C4-2B (cell line): Measurements from ENCODE around the gene WSB1.
"Not testable (repeated sequence)": the region's sequence is repeated elsewhere in the genome, so short reads cannot be mapped to it uniquely, and the experiment has no call there.

Experiments used
- H3K27ac ChIP-seq: fragments of 450-650 bp; 2 replicates; pipeline ENCODE4 v1.5.1; 2017
- ZFX ChIP-seq: fragments of 450-650 bp; IDR thresholded peaks from 2 replicates; pipeline ENCODE4 v1.6.1; 2017
- TF ChIP-seq, protein P1 (sequence below): fragments of 450-650 bp; conservative IDR thresholded peaks from 2 replicates; pipeline ENCODE4 v1.5.1; 2017; ENCODE audit warnings: mild to moderate bottlenecking

Gene WSB1

DNA sequence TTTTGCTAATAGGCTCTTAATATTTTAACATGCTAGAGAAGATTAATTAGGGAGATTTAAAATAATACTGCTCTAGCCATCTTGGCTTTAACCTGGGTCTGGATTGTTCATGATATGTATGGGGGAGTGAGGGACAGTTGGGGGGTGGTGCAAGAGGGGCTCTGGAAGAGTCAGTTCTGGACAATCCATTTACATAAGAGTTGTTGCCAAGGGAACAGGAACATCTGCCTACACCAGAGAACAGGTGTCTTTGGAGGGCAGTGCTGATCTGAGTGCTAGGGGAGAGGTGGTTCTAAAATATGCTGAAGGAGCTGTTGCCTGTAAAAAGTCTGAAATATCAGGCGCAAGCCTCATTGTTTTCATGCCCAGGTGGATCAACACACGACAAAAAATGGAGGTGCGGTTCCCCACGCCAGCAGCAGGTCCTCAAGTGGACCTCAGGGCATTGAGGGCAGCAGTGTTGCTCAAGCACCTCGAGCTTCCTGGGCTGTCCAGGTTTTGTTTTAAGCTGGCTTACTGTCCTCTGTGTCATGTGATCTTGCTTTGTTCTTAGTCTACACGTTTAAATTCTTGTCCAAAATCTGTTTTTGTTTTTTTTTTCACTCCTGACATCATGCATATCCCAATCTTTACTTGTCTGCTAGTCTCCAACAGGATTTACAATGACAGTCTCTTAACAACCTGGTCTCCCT lies 25.4 kb upstream of the WSB1 start:
- no peak overlapping the region for H3K27ac ChIP-seq
- TF ChIP-seq, protein P1, sequence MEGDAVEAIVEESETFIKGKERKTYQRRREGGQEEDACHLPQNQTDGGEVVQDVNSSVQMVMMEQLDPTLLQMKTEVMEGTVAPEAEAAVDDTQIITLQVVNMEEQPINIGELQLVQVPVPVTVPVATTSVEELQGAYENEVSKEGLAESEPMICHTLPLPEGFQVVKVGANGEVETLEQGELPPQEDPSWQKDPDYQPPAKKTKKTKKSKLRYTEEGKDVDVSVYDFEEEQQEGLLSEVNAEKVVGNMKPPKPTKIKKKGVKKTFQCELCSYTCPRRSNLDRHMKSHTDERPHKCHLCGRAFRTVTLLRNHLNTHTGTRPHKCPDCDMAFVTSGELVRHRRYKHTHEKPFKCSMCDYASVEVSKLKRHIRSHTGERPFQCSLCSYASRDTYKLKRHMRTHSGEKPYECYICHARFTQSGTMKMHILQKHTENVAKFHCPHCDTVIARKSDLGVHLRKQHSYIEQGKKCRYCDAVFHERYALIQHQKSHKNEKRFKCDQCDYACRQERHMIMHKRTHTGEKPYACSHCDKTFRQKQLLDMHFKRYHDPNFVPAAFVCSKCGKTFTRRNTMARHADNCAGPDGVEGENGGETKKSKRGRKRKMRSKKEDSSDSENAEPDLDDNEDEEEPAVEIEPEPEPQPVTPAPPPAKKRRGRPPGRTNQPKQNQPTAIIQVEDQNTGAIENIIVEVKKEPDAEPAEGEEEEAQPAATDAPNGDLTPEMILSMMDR = no peak
- no peak for TF ChIP-seq ZFX

DNA sequence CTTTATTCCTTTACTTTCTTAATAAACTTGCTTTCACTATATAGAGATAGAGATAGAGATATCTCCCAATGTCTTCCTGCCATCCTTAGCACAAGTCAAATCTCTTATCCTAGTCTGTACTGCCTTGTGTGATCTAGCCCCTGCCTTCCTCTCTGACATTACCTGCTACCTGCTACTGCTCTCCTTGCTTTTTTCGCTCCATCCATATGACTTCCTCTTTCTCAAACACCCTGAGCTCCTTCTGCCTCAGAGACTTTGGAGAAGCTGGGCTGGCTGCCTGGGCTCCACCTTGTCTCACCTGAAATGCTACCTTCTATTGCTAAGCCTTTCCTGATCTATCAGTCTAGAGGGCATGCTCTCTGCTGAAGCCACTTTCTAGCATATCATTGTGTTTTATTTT lies 24.7 kb upstream of the WSB1 start:
- H3K27ac ChIP-seq = no peak overlapping the region
- TF ChIP-seq, protein P1 = no peak
- TF ChIP-seq ZFX = no peak

DNA sequence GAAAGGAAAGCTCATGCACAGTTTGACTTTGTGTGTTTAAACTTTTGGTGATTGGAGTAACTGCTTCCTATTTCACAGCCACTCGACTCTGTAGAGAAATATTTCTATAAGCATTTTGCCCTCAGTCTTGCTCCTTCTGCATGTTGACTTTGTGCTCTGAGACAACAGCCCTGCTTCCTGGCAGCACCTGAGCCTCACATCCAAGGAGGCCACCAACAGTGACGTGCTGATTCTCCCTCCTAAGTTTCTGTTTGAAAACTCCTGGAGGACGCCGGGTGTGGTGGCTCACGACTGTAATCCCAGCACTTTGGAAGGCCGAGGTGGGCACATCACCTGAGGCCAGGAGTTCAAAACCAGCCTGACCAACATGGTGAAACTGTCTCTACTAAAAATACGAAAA lies 23.9 kb upstream of the WSB1 start:
- no peak overlapping the region for H3K27ac ChIP-seq
- TF ChIP-seq, protein P1 = no peak
- no peak for TF ChIP-seq ZFX

DNA sequence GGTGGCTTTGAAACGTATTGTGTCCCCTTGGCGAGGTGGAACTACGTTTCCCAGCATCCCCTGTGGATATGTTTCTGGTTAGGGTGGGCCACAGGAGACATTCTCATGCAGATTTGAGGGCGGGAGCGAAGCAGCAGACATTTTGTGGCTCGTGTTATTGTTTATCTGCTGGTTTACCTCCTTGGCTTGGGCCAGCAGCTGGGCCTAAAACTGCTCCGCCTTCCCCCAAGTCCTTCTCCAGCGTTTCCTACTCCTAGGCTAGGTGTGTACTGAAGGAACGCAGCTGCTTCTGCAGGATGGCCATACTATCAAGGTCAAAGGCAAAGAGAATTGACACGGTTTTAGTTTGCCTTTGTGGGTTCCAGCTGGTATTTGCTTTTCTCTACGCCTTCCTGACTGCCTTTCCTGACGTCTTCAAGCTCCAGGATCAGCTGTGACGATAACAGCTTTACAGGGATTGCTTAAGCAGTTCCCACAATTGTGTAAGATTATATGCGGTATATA lies 17.2 kb upstream of the WSB1 start:
- TF ChIP-seq, protein P1 = no peak
- no peak for TF ChIP-seq ZFX
- H3K27ac ChIP-seq = no peak overlapping the region

DNA sequence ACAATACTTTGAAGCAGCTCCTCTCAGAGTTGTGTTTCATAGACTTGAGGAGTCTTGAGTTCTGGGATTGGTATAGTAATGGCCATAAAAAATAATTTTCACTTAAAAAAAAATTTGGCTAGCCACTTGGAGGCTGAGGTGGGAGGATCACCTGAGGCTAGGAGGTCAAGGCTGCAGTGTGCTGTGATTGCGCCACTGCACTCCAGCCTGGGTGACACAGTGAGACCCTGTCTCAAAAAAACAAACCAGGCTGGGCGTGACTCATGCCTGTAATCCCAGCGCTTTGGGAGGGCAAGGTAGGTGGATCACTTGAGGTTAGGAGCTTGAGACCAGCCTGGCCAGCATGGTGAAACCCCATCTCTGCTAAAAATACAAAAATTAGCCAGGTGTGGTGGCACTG lies 14.8 kb upstream of the WSB1 start:
- not testable (repeated sequence) for H3K27ac ChIP-seq

DNA sequence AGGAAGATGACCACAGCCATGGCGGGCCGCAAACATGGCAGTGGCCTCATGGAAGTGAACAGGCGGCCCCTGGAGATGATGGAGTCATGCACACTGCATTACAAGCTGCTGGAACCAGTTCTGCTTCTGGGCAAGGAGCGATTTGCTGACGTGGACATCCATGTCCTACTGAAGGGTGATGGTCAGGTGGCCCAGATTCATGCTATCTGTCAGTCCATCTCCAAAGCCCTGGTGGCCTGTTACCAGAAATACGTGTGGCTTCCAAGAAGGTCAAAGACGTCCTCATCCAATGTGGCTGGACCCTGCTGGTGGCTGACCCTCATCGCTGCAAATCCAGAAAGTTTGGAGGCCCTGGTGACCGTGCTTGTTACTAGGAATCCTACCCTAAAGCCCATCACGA lies 13.4 kb upstream of the WSB1 start:
- no peak for TF ChIP-seq ZFX
- TF ChIP-seq, protein P1 = no peak
- H3K27ac ChIP-seq = no peak overlapping the region

DNA sequence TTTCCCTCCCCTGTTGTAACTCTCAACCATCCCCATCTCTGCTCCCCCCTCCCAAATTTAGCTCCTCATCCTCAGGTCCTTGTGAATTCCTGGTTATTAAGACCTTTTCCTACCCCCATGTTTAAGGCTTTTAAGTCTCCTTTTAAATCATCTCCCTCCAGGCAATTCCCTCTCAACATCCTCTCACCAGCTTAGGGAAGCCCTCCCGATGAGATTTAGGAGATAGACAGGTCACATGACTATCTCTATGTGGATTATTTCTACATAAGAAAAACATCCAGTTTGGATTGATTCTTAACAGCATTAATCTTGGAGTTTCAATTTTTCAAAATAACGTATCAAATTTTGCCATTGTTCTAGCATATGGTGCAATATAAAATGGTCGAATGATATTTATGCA lies 12.5 kb upstream of the WSB1 start:
- TF ChIP-seq, protein P1 = no peak
- no peak for TF ChIP-seq ZFX
- H3K27ac ChIP-seq = no peak overlapping the region

DNA sequence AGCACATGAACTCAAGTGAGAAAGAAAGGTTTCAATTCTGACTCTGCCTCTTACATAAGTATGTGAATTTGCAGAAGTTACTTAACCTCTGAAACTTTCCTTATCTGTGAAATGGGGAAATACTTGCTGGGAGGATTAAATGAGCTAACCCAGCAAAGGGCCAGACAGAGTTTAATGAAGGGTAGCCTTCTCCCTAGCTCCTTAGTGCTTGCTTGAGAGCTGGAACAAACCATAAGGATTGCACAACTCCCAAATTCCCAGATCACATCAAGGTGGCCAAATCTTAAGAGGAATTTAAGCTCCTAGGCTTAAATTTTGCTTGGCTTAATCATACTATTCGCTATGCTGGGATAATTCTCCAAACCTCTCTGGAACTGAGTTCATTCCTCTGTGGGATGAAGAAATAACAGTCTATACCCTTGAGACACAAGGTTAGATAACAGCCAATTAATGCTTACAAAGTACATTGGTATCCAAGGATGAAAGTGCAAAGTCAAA lies 11.8 kb upstream of the WSB1 start:
- no peak overlapping the region for H3K27ac ChIP-seq
- TF ChIP-seq, protein P1 = no peak
- TF ChIP-seq ZFX = no peak
